HL-60 (cell line): ENCODE data around the gene TCP11.

Experiments used
- DNase-seq, 2 experiments: peaks; one replicate each; pipeline ENCODE4 v3.0.0-alpha.2; 2010 to 2020; ENCODE audit warnings: low read depth in 1 of 2, low spot score in 1 of 2
- H3K27ac ChIP-seq: fragments of 250-450 bp; sonication (Bioruptor Pico); replicated peaks from 2 replicates; pipeline ENCODE4 v1.5.1; 2020; ENCODE audit warnings: mild to moderate bottlenecking, moderate library complexity
- H3K27me3 ChIP-seq: fragments of 250-450 bp; sonication (Bioruptor Pico); 2 replicates; pipeline ENCODE4 v1.5.1; 2021; ENCODE audit warnings: mild to moderate bottlenecking, moderate library complexity; ENCODE audit not compliant: insufficient read depth, poor library complexity, severe bottlenecking
- H3K4me3 ChIP-seq: replicated peaks from 2 replicates; pipeline ENCODE4 v1.5.1; 2011; ENCODE audit warnings: mild to moderate bottlenecking, control low read depth, low read length; ENCODE audit not compliant: insufficient read depth
- CTCF ChIP-seq: IDR thresholded peaks from one replicate; pipeline ENCODE4 v1.5.1; 2011; ENCODE audit warnings: low read length, control low read depth, inconsistent platforms; ENCODE audit not compliant: insufficient read depth
- GABPA ChIP-seq: IDR thresholded peaks from 2 replicates; pipeline ENCODE4 v1.6.1; 2012; ENCODE audit warnings: low read depth
- POLR2AphosphoS5 ChIP-seq: IDR thresholded peaks from 2 replicates; pipeline ENCODE4 v1.6.1; 2012; ENCODE audit warnings: low read depth
- SPI1 ChIP-seq: IDR thresholded peaks from 2 replicates; pipeline ENCODE4 v1.6.1; 2012; ENCODE audit warnings: low read depth, mild to moderate bottlenecking, borderline replicate concordance
- TF ChIP-seq, protein P1 (sequence below): IDR thresholded peaks from 2 replicates; pipeline ENCODE4 v1.6.1; 2012; ENCODE audit warnings: low read depth; ENCODE audit not compliant: insufficient replicate concordance

The TCP11 gene

DNA sequence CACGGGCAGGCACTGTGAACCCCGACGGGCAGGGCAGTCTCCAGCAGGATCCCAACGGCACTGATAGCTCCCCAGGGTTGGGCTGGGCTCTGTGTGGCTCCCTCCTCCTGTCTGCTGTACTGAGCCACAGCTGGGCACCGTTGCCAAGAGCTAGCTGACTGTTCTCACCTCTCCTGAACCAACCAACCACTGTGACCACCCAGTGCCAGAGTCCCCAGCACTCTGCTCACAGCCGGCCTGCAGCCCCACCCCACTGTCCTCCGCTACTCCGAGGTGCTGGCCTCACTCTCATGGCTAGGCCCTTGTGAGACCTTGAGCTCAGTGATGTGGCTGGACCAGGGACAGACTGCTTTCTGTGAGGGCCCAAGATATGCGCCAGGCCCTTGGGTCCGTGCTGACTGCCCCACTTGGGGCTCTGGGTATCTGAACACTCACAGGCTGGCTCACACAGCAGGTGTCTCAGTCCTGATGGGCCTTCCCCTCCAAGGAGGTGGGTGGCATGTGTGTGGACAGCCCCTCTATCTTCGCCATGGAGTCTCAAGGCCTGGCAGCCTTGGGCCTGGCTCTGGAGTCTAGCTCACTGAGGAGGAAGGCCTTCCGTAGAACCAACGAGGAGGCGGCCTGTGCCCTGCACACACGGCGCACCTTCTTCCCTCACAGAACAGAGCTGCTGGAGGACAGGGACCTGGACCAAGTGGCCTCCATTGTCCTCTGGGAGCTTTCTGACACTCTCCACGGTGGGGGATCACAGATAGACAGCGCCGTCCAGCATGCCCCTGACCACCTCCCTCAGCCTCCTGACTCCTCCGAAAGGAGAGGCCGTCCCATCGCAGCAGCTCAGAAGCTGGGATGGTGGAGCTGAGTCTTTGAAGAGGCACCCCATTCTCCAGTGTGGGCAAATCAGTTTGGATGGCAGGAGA is 53.5 kb downstream of the TCP11 start:
- H3K27me3 ChIP-seq: no peaks in the 10 kb centered on the region
- no peak overlapping the region for H3K4me3 ChIP-seq
- TF ChIP-seq SPI1: no peak
- no peak for TF ChIP-seq GABPA
- no peak for TF ChIP-seq POLR2AphosphoS5
- no peak for TF ChIP-seq CTCF
- TF ChIP-seq, protein P1, sequence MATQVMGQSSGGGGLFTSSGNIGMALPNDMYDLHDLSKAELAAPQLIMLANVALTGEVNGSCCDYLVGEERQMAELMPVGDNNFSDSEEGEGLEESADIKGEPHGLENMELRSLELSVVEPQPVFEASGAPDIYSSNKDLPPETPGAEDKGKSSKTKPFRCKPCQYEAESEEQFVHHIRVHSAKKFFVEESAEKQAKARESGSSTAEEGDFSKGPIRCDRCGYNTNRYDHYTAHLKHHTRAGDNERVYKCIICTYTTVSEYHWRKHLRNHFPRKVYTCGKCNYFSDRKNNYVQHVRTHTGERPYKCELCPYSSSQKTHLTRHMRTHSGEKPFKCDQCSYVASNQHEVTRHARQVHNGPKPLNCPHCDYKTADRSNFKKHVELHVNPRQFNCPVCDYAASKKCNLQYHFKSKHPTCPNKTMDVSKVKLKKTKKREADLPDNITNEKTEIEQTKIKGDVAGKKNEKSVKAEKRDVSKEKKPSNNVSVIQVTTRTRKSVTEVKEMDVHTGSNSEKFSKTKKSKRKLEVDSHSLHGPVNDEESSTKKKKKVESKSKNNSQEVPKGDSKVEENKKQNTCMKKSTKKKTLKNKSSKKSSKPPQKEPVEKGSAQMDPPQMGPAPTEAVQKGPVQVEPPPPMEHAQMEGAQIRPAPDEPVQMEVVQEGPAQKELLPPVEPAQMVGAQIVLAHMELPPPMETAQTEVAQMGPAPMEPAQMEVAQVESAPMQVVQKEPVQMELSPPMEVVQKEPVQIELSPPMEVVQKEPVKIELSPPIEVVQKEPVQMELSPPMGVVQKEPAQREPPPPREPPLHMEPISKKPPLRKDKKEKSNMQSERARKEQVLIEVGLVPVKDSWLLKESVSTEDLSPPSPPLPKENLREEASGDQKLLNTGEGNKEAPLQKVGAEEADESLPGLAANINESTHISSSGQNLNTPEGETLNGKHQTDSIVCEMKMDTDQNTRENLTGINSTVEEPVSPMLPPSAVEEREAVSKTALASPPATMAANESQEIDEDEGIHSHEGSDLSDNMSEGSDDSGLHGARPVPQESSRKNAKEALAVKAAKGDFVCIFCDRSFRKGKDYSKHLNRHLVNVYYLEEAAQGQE: no peak
- no peak overlapping the region for H3K27ac ChIP-seq
- no peak for DNase-seq

DNA sequence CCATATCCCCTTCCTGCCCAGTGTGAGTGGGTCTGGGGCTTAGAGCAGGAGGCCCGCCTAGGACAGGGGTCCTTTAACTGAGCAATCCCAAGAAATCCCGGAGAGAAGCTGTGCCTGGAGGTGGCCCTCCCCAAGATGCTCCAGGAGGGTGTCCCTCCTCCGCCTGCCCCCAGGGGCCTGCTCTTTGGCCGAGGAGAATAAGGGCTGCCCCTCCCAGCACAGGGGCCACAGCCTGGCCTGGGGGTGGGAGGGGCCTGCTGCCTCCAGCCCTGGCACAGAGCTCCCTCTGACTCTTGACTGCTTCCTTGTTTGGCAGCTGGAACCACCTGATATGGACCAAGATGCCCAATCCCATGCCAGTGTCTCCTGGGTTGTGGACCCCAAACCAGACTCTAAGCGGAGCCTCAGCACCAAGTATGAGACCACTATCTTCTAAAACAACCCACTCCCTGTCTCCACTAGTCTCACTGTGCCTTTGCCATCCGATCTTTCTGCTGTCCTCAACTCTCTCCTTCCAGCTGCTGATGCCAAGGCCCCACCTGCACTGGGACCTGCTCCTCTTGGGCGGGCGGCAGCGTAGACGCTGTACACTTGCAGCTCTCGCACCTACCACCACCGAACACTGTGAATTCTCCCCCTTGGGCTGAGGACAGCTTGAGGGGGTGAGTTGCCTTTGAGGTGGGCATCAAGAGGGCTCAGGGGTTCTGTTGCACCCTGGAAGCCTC is 54.3 kb downstream of the TCP11 start:
- no peak for DNase-seq
- no peak for TF ChIP-seq POLR2AphosphoS5
- TF ChIP-seq, protein P1: no peak
- no peak for TF ChIP-seq GABPA
- TF ChIP-seq CTCF: no peak
- no peak for TF ChIP-seq SPI1
- H3K27me3 ChIP-seq: no peaks in the 10 kb centered on the region
- H3K4me3 ChIP-seq: no peak overlapping the region
- no peak overlapping the region for H3K27ac ChIP-seq

GRCh38 chr6:35086282-35086632 is 54.9 kb downstream of the TCP11 start:
- DNase-seq: no peak
- TF ChIP-seq CTCF (no peak), GABPA (no peak), POLR2AphosphoS5 (no peak), SPI1 (no peak)
- TF ChIP-seq, protein P1: no peak
- no peak overlapping the region for H3K27ac ChIP-seq
- H3K4me3 ChIP-seq: no peak overlapping the region
- no peaks in the 10 kb centered on the region for H3K27me3 ChIP-seq
